HG03066 (cell line): Measurements from ENCODE around the gene RAB11FIP3.
"Not testable (repeated sequence)": the region's sequence is repeated elsewhere in the genome, so short reads cannot be mapped to it uniquely, and the experiment has no call there.

Source experiments
- ATAC-seq: cut with Tn5 transposase; IDR thresholded peaks from one replicate; pipeline ENCODE4 v1.9.1; 2021; ENCODE audit warnings: low read depth; ENCODE audit not compliant: unreplicated experiment

Gene RAB11FIP3

GRCh38 chr16:457732-458400 is 32.4 kb downstream of the RAB11FIP3 start:
- ATAC-seq: no peak

- no peak for ATAC-seq
Observed at GRCh38 chr16:459761-460160, 34.3 kb downstream of the RAB11FIP3 start.

GRCh38 chr16:460787-461186 is 35.3 kb downstream of the RAB11FIP3 start:
- no peak for ATAC-seq

- ATAC-seq: no peak
Observed at GRCh38 chr16:463071-463470, 37.6 kb downstream of the RAB11FIP3 start.

GRCh38 chr16:466651-467050 is 41.2 kb downstream of the RAB11FIP3 start:
- no peak for ATAC-seq

- not testable (repeated sequence) for ATAC-seq
Observed at GRCh38 chr16:467249-467871, 41.9 kb downstream of the RAB11FIP3 start.

- no peak for ATAC-seq
Observed at GRCh38 chr16:468068-468821, 42.8 kb downstream of the RAB11FIP3 start.

- not testable (repeated sequence) for ATAC-seq
Observed at GRCh38 chr16:469459-469858, 44.0 kb downstream of the RAB11FIP3 start.

GRCh38 chr16:470418-470817 is 45.0 kb downstream of the RAB11FIP3 start:
- ATAC-seq: no peak

- no peak for ATAC-seq
Observed at GRCh38 chr16:471353-472198, 46.1 kb downstream of the RAB11FIP3 start.

GRCh38 chr16:472199-472504 is 46.7 kb downstream of the RAB11FIP3 start:
- ATAC-seq: no peak

- ATAC-seq: no peak
Observed at GRCh38 chr16:473046-474043, 47.9 kb downstream of the RAB11FIP3 start.

- ATAC-seq: no peak
Observed at GRCh38 chr16:474420-475122, 49.1 kb downstream of the RAB11FIP3 start.

- ATAC-seq: no peak
Observed at GRCh38 chr16:476039-476438, 50.6 kb downstream of the RAB11FIP3 start.

- no peak for ATAC-seq
Observed at GRCh38 chr16:477301-478157, 52.1 kb downstream of the RAB11FIP3 start.

- not testable (repeated sequence) for ATAC-seq
Observed at GRCh38 chr16:478287-478686, 52.8 kb downstream of the RAB11FIP3 start.

GRCh38 chr16:482468-483185 is 57.2 kb downstream of the RAB11FIP3 start:
- ATAC-seq: no peak
